ENCODE results near the gene BTBD17.

BTBD17 gene

DNA sequence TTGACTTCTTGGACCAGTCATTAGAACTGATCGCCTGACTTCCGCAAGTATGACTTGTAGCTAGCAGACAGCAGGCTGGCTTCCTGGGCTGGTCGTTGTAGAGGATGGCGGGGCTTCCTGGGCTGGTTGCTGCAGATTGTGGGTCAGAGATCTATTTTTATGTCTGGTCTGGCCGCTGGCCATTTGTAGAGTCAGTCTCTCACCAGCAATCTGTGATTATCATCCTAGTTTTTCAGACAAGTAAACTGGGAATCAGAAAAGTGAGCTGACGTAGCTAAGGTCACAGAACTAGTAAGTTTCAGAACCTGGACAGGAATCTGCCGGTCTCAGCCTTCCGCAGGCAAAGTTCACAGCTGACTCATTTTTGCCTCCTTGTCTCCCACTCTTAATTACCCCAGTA is 24.7 kb upstream of the BTBD17 start:
- DNase-seq = no peak

DNA sequence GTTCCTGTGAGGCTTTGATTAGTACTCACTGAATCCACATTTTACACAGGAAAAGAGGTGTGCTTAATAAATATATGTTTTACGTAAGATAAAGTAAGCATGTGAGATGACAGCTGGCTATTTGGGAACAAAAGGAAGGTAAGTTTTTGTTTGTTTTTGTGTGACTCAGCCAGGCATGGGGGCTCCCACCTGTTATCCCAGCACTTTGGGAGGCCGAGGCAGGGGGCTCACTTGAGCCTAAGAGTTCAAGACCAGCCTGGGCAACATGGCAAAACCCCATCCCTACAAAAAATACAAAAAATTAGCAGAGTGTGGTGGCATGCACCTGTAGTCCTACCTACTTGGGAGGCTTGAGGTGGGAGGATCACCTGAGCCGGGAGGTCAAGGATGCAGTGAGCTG is 23.5 kb upstream of the BTBD17 start:
- no peak for DNase-seq

DNA sequence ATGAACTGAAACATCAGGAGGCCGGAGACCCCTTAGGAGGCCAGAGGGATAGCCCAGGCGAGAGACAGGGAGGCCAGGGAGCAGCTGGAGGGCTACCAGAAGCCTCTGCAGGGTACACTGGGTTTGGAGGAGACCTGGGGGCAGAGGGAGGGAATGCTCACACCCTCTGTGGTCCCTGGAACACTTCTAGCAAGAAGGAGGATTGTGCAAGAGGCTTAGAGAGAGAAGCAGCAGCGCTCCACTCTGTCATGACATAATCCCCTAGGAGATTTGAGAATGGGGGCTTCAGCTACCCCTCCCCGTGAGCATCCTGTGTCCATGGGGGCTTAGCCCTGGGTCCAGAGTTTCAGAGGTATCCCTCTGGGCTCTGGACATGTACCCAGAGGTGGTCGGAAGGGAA is 21.5 kb upstream of the BTBD17 start:
- DNase-seq = no peak

DNA sequence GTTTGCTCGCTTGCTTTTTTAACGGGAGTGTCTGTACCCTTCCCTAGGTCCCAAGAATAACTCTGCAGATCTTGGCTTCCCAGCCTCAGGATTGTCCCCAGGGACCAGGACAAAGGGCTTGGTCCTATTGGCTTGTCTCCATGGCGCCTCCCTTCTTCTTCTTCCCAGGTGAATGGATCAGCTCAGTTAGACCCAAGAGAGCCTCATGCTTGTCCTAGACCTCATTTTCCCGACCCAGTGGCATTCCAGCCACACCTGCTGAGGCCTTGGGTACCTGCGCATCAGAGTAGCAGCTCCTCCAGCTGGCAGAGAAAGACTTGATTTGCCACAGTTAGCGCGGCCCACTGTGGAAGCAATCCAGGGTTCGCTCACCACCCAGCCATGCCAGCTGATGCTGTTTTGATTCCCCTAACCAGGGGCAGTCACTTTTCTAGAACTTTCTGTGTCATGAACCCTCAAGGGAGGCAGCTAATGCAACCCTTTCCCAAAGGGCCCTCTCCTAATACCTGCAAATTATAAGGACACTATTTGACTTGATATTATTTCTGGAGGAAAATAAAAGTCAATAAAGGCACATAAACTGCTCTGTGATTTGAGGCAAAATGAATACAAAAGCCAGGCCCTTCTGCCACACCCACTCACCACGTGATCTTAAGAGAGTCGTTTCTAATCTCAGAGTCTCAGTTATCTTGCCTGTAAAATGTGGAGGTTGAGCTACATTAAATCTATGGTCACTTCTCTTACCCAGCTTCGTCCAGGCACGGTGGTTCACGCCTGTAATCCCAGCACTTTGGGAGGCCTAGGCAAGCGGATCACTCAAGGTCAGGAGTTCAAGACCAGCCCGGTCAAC is 19.5 kb upstream of the BTBD17 start:
- no peak for DNase-seq

DNA sequence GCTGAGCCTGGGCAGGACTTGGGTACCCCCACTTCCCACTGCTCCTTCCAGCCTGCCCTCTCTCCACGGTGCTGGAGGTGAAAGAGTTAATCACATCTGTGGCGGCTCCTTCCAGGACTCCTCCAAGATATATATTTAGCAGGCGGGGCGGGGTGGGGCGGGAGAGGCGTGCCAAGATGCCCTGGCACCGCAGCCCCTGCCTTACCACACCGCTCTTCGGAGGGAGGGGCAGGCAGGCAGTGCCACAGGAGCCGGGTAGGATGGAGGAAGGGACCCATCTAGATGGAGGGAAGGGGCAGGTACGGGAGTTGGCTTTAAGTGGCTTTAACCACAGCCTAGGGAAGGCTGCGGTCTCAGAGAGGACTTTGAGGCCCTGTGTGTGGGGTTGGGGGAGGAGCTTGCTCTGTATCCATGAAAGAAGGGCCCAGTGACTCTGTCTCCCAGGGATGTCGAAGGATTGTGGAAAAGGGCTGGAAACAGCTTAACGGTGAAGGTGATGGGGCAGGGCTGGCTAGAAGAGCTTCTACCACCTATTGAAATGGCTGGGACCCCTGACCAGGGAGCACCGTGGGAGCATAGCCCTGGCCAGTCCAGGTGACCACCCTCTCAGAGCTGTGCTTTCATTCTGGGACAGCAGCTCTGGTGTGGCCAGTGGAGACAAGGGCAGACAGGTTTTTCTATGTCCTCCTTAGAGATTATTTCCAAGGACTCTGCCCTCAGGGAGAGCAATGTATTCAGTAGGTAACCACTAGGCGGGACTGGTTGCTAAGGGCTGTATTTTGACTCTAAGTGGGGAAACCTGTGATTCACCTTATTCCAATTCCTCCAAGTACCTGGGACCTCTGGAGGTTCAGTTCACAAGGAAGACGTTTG is 18.7 kb upstream of the BTBD17 start:
- DNase-seq = peak; percentile 72

DNA sequence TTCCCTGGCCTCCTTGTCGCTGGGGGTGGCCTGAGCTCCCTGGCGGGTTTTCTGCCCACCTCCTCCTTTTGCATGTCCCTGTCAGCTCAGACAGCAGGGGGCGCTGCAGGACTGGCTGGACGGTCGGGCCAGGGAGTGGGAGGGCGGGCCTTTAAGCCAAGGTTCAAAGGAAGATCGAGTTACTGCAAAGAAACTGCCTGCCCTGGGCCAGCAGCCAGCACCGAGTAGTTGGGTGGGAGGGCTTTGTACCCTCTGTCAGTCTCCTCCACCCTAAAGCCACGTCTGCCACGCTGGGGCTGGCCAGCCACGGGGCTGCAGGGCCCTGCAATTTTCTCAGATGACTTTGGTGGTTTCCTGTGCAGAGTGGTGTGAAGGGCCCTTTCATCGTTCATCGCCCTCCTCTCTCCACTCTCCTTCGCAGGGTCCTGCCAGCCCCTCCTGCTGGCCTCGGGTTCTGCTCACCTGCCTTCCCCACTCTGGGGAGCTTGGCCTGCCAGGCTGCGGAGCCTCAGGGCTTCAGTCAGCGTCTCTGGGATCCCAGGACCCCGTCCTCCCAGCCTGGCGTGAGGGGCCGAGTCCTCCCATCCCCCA is 17.9 kb upstream of the BTBD17 start:
- DNase-seq = peak; percentile 52

DNA sequence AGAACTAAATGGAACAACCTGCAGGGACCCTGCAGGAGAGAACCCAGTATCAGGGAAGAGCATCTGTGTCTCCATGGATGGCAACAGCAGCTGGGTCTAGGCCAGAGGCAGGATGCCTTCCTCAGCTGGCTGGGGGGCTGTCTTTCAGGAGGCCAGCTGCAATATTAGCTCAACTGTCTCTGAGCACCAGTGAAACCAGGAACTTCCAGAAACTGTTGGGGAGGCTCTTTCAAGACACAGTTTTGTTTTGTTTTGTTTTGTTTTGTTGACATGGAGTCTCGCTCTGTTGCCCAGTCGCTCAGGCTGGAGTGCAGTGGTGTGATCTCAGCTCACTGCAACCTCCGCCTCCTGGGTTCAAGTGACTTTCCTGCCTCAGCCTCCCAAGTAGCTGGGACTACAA is 13.2 kb upstream of the BTBD17 start:
- DNase-seq = no peak

DNA sequence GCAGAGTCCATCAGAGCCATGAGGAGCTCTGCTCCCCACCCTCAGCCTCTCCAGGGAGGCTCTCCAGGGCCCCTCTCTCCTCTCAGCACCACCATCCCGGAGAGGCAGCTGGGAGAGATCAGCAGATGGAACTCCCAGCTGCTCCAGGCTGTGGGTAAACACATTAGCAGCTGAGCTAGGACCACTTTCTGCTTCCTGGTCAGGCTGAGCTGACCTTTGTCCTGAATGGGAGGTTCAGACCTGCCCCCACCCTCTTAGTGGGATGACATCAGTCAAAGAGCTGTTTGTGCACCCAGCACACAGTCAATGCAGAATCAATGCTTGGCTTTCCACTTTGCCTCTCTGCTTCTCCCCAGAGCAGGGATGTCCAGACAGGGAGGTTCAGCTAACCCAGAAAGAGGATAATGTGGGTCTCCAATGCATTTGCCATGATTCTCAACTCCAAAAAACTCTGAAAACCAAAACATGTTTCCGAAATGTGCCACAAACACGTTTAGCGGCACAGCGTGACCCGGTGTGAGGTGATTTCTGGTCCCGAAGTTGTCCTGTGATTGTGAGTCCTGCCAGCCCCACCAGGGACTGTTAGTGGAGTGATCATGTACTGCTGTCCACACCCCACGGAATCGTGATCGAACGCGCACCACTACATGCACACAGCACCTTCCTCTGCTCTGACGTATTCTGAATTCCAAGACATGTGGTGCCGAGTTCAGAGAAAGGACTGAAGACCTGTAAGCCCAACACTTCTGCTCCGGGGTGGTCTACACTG is 12.4 kb upstream of the BTBD17 start:
- DNase-seq = no peak

DNA sequence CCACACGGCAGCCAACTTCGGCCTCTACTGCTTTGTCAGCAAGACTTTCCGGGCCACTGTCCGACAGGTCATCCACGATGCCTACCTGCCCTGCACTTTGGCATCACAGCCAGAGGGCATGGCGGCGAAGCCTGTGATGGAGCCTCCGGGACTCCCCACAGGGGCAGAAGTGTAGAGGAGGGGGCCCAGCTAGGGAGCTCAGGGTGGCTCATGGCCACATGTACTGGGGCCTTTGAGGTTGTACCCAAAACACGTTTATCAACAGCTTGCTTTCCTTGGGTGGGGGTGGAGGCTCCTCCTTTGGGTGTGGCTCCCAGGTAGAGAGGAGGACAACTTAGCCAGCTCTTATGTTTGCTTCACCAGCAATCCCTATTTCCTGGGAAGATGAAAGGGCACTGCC is 10.8 kb upstream of the BTBD17 start:
- no peak for DNase-seq

DNA sequence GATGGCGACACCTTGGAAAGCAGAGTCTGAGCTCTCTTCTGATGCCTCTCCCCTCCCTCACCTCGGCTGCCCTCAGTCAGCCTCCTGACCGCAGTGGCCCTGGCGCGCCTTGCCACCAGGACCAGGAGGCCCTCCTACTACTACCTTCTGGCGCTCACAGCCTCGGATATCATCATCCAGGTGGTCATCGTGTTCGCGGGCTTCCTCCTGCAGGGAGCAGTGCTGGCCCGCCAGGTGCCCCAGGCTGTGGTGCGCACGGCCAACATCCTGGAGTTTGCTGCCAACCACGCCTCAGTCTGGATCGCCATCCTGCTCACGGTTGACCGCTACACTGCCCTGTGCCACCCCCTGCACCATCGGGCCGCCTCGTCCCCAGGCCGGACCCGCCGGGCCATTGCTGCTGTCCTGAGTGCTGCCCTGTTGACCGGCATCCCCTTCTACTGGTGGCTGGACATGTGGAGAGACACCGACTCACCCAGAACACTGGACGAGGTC is 10.0 kb upstream of the BTBD17 start:
- DNase-seq = no peak

DNA sequence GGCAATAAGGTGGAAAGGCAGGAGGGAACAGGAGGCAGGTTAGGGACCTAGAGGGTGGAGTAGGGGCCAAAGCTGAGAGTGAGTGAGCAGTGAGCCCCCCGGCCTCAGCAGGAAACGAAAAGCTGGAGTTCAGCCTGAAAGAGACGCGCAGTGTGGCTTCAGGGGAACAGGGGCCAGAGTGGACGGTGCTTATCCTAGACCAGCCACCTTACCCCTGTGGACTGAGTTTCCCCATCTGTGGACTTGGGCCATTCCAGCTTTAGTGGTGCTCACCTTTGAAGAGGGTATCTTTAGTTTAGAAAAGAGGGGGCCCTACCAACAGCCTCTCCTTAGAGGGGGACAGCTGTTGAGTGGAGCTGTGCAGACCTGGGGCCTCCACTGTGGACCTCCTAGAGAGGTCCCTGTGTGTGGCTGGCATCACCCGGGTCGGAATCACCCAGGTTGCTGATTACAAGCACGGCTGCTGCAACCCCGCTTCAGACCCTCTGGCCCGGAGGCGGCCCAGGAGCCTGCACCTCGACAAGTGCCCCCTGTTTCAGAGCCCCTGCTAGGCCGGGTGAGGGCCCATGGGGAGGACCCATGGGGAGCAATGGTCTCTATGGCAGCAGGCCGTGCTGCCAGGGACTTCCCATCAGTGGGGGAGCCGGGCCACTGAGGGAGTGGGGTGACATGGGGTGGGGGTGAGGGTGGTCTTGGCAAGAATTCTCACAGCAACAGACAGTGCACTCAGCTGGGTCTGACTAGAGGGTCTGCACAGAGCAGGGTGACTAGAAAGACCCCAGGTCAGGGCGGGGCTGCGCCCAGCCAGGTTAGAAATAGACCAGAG is 8.2 kb upstream of the BTBD17 start:
- no peak for DNase-seq

DNA sequence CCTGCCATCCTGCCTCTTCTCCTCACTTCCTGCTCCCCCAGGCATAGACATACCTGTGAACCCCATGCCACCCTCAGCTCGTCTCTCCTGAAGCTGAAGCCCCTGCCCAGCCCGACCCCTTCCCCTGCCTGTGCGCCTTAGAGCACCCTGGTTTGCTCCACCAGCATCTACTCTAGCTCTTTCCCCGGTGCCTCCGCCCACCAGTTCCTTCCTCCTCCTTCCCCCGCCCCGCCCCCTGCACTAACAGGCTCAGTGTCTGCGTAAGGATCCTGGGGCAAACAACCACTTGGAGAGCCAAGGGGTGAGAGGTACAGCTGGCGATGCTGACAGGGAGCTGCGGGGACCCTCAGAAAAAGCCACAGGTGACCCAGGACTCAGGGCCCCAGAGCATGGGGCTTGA is 7.6 kb upstream of the BTBD17 start:
- DNase-seq = no peak

DNA sequence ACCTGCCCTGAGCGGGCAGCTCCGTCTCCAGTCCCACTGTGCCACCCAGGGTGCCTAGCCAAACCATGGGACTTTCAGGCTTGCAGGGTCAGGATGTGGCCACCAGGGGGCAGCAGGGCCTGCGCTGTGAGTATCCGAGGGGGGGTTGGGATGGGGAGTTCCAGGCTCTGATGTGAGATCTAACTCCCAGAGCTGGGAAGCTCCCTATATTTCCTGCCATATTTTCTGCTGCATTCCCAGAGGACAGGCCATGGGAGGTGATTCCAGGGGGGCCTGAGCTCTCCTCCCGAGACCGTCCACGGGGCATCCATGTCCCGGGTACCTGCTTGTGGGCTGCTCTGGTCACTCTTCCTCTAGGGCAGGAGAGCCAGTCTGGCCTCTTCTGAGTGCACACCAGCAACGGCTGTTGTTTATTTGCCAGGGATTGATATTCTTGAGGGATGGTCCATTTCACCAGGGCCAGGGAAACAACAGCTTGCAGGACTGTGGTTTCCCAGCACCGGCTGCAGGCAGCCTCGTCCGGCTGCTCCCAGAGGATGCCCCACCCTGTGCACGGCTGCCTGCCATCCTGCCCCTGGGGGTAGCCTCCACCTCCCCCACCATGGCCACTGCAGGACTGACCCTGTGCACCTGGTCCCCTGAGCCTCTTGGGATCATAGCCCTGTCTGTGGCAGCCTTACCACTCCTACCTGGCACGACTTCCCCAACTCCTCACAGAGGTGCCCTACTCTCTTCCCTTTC is 6.8 kb upstream of the BTBD17 start:
- no peak for DNase-seq

DNA sequence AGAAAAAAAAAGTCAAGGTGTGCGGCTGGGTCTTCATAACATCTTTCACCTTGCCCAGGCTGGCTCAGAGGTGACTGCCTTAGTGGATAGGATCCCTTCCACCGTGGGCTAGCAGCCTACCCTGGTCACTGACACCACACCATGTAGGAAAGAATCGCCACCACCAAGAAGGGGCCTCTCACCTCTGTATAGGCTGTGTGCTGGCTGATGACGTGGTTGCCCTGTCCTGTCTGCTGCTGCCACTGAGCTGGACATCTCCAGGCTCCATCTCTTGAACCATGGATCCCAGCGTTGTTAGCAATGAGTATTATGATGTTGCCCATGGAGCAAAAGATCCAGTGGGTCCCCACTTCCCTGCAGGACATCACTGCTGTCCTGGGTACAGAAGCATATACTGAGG is 5.5 kb upstream of the BTBD17 start, which contains the start of gene GPR142:
Gene GPR142, plus strand, starts transcription at position 301 of the 400 bp plus-strand sequence. CDS start 2,035 bp downstream, outside the sequence.
- DNase-seq = no peak

DNA sequence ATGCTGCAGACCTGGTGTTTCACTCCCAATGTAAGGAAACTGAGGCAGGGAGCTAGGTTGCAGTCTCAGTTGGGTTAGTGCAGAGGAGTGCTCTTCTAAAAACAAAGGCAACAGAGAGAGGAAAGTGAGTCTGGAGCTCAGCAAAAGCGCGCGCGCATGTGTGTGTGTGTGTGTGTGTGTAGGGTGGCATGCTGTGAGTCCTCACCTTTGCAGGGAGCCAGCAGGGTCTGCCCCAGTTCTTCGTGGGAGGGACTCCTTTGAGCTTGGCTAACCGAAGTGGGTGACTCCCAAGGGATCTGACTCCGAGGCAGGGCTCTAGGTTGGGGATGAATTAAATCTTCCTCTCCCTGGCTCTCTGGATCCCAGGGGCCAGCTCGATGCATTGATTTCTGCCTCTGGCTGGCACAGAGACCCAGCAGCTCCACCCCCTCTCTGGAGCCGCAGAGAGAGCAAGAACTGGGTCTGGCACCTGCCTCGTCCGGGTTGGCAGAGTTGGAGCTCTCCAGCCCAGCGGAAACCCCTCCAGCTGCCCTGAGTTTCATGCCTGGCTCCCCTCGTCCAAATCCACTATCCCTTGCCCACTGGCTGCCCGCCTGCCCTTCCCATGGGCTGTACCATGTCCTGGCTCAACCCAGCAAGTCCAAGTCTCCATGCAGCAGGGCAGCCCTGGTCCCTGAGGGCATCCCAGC is 1.3 kb upstream of the BTBD17 start:
- DNase-seq = peak; percentile 36

DNA sequence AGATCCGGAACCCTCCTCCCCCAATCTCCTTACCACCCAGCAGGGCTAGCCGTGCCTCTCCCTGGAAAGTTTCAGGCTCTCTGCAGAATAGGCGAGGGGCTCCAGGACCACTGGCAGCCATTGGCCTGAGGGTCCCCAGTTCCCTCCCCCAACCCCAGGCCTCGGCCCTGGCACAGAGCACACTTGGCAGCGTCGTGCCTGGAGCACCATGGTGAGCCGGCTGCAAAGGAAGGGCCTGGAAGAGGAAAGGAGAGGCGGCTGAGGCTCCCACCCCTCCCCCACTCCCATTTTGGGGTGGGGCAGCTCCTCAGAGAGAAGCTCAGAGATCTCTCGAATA is 369 bp upstream of the BTBD17 start:
- peak; percentile 72 for DNase-seq

DNA sequence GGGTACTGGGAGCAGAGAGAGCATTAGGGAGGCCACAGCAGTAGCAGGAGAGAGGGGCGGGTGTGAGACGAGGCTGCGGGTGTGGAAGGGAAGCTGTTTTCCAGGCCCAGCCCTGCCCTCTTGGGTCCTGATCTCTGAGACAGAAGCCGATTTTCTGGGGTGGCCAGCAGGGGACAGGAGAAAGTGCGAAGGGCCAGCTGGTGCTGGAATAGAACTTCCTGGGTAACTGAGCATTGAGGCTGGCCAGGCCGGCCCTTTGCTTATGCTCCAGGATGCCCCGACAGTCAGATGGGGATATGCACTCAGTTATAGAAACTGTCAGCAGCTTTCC is 804 bp downstream of the BTBD17 start:
- DNase-seq = no peak

DNA sequence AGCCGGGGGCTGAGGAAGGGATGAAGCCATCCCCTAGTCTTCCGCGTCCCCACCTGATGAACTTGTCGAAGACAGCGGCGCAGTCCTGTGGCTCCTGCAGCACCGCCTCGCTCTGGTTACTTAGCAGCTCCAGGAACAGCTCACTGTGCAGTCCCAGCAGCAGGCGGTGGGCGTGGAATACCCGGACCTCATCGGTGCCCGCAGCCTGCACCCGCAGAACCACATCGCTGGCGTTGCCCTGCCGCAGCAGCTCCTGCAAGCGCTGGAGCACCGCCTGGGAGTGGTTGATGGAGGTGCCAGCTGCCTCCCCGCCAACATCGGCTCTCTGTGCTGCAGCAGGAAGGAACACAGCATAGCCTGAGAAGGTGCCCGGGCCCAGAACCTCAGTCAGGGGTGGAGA is 1.8 kb downstream of the BTBD17 start:
- no peak for DNase-seq

DNA sequence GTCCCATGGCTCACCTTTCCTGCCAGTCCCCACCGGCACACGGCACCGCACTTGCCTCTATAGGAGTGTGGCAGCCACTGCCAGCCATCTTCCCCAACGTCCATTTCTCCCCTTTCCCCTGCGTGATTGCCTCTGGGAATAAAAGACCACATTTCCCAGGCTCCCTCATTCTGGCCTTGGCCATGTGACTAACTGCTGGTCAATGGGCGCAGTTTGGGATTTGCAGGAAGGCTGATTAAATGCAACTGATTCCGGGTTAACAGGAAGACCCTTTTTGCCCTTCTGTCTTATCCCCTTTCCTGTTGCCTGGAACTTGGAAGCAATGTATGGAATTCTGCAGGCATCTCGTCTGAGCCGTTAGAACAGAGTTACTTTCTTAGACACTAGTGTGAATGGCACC is 3.0 kb downstream of the BTBD17 start:
- no peak for DNase-seq

DNA sequence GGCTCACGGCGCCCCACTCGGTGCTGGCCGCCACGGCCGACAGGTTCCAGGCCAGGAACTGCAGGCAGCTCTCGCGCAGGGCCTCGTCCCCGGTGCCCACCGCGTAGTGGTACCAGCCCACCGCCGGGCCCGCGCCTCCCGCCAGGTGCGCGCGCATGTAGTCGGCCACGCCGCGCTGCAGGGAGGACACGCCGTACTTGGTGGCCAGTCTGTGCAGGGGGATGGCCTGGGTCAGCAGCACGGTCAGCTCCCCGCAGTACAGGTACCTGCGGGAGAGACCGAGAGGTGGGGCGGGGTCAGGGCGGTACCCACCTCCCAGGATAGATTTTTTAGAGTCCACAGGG is 4.2 kb downstream of the BTBD17 start:
- no peak for DNase-seq
